GM03348 (cell line): ENCODE data around the gene ZCCHC17.

Experiments
- DNase-seq: peaks from one replicate; pipeline ENCODE4 v3.0.0; 2012; ENCODE audit warnings: low spot score

Gene ZCCHC17

GRCh38 chr1:31396633-31397351 lies 100.0 kb downstream of the ZCCHC17 start:
- peak; percentile 79 for DNase-seq

GRCh38 chr1:31397360-31398095 lies 100.7 kb downstream of the ZCCHC17 start:
- DNase-seq, result no peak

- no peak for DNase-seq
Measured at GRCh38 chr1:31398246-31398645, 101.4 kb downstream of the ZCCHC17 start.

GRCh38 chr1:31399976-31400375 lies 103.1 kb downstream of the ZCCHC17 start:
- DNase-seq, result no peak

- DNase-seq, result no peak
Measured at GRCh38 chr1:31400393-31400792, 103.6 kb downstream of the ZCCHC17 start.

GRCh38 chr1:31401241-31401640 lies 104.4 kb downstream of the ZCCHC17 start:
- DNase-seq, result no peak

- DNase-seq, result no peak
Measured at GRCh38 chr1:31405578-31406245, 108.9 kb downstream of the ZCCHC17 start.

- DNase-seq, result no peak
Measured at GRCh38 chr1:31407029-31407626, 110.3 kb downstream of the ZCCHC17 start.

GRCh38 chr1:31408788-31409318 lies 112.0 kb downstream of the ZCCHC17 start:
- no peak for DNase-seq

- DNase-seq, result no peak
Measured at GRCh38 chr1:31409946-31410858, 113.4 kb downstream of the ZCCHC17 start.

- DNase-seq, result no peak
Measured at GRCh38 chr1:31410871-31411270, 114.0 kb downstream of the ZCCHC17 start.

- DNase-seq, result no peak
Measured at GRCh38 chr1:31412205-31412604, 115.4 kb downstream of the ZCCHC17 start.

GRCh38 chr1:31412732-31413404 lies 116.0 kb downstream of the ZCCHC17 start, which contains the start of gene SERINC2:
SERINC2 (plus strand) TSS chr1:31413213; CDS start chr1:31413266, 53 bp downstream.
- peak; percentile 91 for DNase-seq

GRCh38 chr1:31413405-31414001 lies 116.7 kb downstream of the ZCCHC17 start:
- peak; percentile 74 for DNase-seq
